Stimulated activated CD8-positive, alpha-beta memory T cell treated with anti-CD3 and anti-CD28 coated beads, Interleukin-7, amount 100 ng/mL, for 4 hours (primary cell): ENCODE measurements around the gene MAP3K9.
A peak's percentile ranks its signal among the peaks of the same experiment; 100 is the strongest.
"Not testable (repeated sequence)": the region's sequence is repeated elsewhere in the genome, so short reads cannot be mapped to it uniquely, and the experiment has no call there.

Experiments used
- DNase-seq, 2 donors: peaks; one replicate each; pipeline ENCODE4 v3.0.0-alpha.2; 2020; ENCODE audit warnings: low read depth in 2 of 2

Gene MAP3K9

GRCh38 chr14:70809225-70810219, at the start of gene MAP3K9:
TSS of gene MAP3K9 (minus strand) at chr14:70809513. CDS start at chr14:70809171, 342 bp downstream.
- peak; percentile 67 to 87 for DNase-seq

- DNase-seq, result no peak
Measured at GRCh38 chr14:70858641-70859040, 49.3 kb upstream of the MAP3K9 start.

- no peak for DNase-seq
Measured at GRCh38 chr14:70857496-70857890, 48.2 kb upstream of the MAP3K9 start.

GRCh38 chr14:70856851-70857495, 47.7 kb upstream of the MAP3K9 start:
- DNase-seq, result no peak

GRCh38 chr14:70855486-70855885, 46.2 kb upstream of the MAP3K9 start:
- DNase-seq, result no peak

GRCh38 chr14:70853658-70854057, 44.3 kb upstream of the MAP3K9 start:
- DNase-seq, result not testable (repeated sequence)

GRCh38 chr14:70847406-70848090, 38.2 kb upstream of the MAP3K9 start:
- no peak for DNase-seq

- DNase-seq, result no peak
Measured at GRCh38 chr14:70845601-70846000, 36.3 kb upstream of the MAP3K9 start.

GRCh38 chr14:70842851-70843462, 33.6 kb upstream of the MAP3K9 start:
- no peak for DNase-seq

- no peak for DNase-seq
Measured at GRCh38 chr14:70838076-70838475, 28.8 kb upstream of the MAP3K9 start.

- no peak for DNase-seq
Measured at GRCh38 chr14:70836946-70837345, 27.6 kb upstream of the MAP3K9 start.

GRCh38 chr14:70833884-70834283, 24.6 kb upstream of the MAP3K9 start:
- DNase-seq, result no peak

GRCh38 chr14:70832561-70833305, 23.4 kb upstream of the MAP3K9 start:
- DNase-seq, result no peak

- DNase-seq, result no peak
Measured at GRCh38 chr14:70830998-70831781, 21.9 kb upstream of the MAP3K9 start.

GRCh38 chr14:70828188-70828587, 18.9 kb upstream of the MAP3K9 start:
- DNase-seq, result no peak

GRCh38 chr14:70827752-70828151, 18.4 kb upstream of the MAP3K9 start:
- no peak for DNase-seq

- DNase-seq, result no peak
Measured at GRCh38 chr14:70827347-70827746, 18.0 kb upstream of the MAP3K9 start.

- DNase-seq, result no peak
Measured at GRCh38 chr14:70823281-70823680, 14.0 kb upstream of the MAP3K9 start.

GRCh38 chr14:70822530-70823185, 13.3 kb upstream of the MAP3K9 start:
- DNase-seq, result no peak
